Caco-2 (cell line): ENCODE data around the gene FSD1. TPM values are rescaled to one million over a fixed set of nuclear protein-coding genes. Genes with fewer than 3 reads are reported as not detected.

Experiments
- BruUV-seq: library from RNA; stranded (reverse); fragments of 400-500 nt; replicated peaks from 2 replicates; lab custom pipeline; 2021; lab: Mats Ljungman, UMichigan
- CTCF ChIA-PET: fragments of 300-600 bp; sonication (Branson Sonifier 250); formaldehyde crosslinking; loops from one replicate; lab custom pipeline; 2022; ENCODE audit warnings: antibody characterized with exemption; lab: Charles Lee
- POLR2A ChIA-PET: fragments of 300-600 bp; sonication (Branson Sonifier 250); formaldehyde crosslinking; loops from one replicate; lab custom pipeline; 2022; ENCODE audit warnings: antibody characterized with exemption; lab: Charles Lee
- DNase-seq, 2 experiments: peaks; one replicate each; pipeline versions ENCODE4 v3.0.0 to v3.0.0-alpha.2; 2020 to 2022
- H3K27me3 ChIP-seq: replicated peaks from 2 replicates; pipeline ENCODE4 v1.6.0; 2011; ENCODE audit warnings: low read length; ENCODE audit not compliant: control insufficient read depth, insufficient read depth
- H3K36me3 ChIP-seq: 2 replicates; pipeline ENCODE4 v1.5.1; 2011; ENCODE audit warnings: low read length; ENCODE audit not compliant: control insufficient read depth, insufficient read depth
- H3K4me1 ChIP-seq: fragments of 250-450 bp; sonication (Bioruptor Pico); 2 replicates; pipeline ENCODE4 v1.5.1; 2020; ENCODE audit warnings: mild to moderate bottlenecking
- H3K4me3 ChIP-seq: 2 replicates; pipeline ENCODE4 v1.5.1; 2011; ENCODE audit warnings: low read depth, mild to moderate bottlenecking, control low read depth, low read length
- H3K9me3 ChIP-seq: fragments of 250-450 bp; sonication (Bioruptor Pico); 2 replicates; pipeline ENCODE4 v1.5.1; 2020; ENCODE audit warnings: mild to moderate bottlenecking, moderate library complexity
- H3K27ac Mint-ChIP-seq: one replicate; pipeline ENCODE4 v1.8.0; 2022; ENCODE audit warnings: mixed read lengths; ENCODE audit not compliant: unreplicated experiment
- H3K27me3 Mint-ChIP-seq: one replicate; pipeline ENCODE4 v1.8.0; 2022; ENCODE audit warnings: mixed read lengths; ENCODE audit not compliant: insufficient read depth, unreplicated experiment
- H3K36me3 Mint-ChIP-seq: one replicate; pipeline ENCODE4 v1.8.0; 2022; ENCODE audit warnings: mild to moderate bottlenecking, mixed read lengths; ENCODE audit not compliant: insufficient read depth, unreplicated experiment
- H3K4me1 Mint-ChIP-seq: one replicate; pipeline ENCODE4 v1.8.0; 2022; ENCODE audit warnings: low read depth, mixed read lengths; ENCODE audit not compliant: unreplicated experiment
- H3K4me3 Mint-ChIP-seq: one replicate; pipeline ENCODE4 v1.8.0; 2022; ENCODE audit warnings: mild to moderate bottlenecking, moderate library complexity, mixed read lengths; ENCODE audit not compliant: unreplicated experiment
- H3K9me3 Mint-ChIP-seq: one replicate; pipeline ENCODE4 v1.8.0; 2022; ENCODE audit warnings: mixed read lengths; ENCODE audit not compliant: unreplicated experiment
- CTCF ChIP-seq, 2 experiments: fragments of 200-600 bp in 1 of 2; IDR thresholded peaks; 1 replicate in 1 of 2; 2 replicates in 1 of 2; pipeline versions ENCODE4 v1.5.1 to v1.8.0; 2011 to 2022; ENCODE audit warnings: antibody characterized with exemption in 1 of 2, control low read depth in 1 of 2, inconsistent platforms in 1 of 2, low read depth in 1 of 2, low read length in 1 of 2, mild to moderate bottlenecking in 1 of 2, moderate library complexity in 1 of 2; ENCODE audit not compliant: insufficient read depth in 1 of 2, severe bottlenecking in 1 of 2, unreplicated experiment in 1 of 2
- intact Hi-C: fragments of 100-400 bp; cut with micrococcal nuclease; formaldehyde crosslinking; loops from one replicate; pipeline ENCODE4 v1.10.0; 2022; ENCODE audit not compliant: unreplicated experiment
- total RNA-seq: library from RNA; stranded (reverse); gene quantifications from 2 replicates; pipeline ENCODE4 v1.2.3, GENCODE V29; 2022

FSD1 gene
- total RNA-seq, 1 experiment from 2014 or later, result 9.0 TPM

- Mint-ChIP-seq H3K9me3 (no peaks in the 10 kb centered on the region), H3K4me3 (peak overlapping the region; percentile 62), H3K27ac (no peak overlapping the region), H3K4me1 (peaks cover 10% of the 10 kb centered on the region), H3K27me3 (no peaks in the 10 kb centered on the region), H3K36me3 (no peaks in the 10 kb centered on the region)
- Histone ChIP-seq H3K27me3 (no peaks in the 10 kb centered on the region), H3K4me3 (no peak overlapping the region), H3K36me3 (no peaks in the 10 kb centered on the region), H3K4me1 (no peaks in the 10 kb centered on the region), H3K9me3 (no peaks in the 10 kb centered on the region)
- ChIA-PET POLR2A (no interaction called here), CTCF (no interaction called here)
- TF ChIP-seq CTCF (IDR thresholded peaks at IDR 0.05; ENCODE audit: insufficient read depth in 1 of 2, low read depth in 1 of 2, low read length in 1 of 2, severe bottlenecking in 1 of 2, unreplicated experiment in 1 of 2), result no peak
- no TSS peak for BruUV-seq
- DNase-seq, result no peak
- intact Hi-C loops, result no loop called here
These were observed 1.3 kb downstream of the FSD1 start for GRCh38 chr19:4305659-4306058.

GRCh38 chr19:4310247-4311121 lies 6.1 kb downstream of the FSD1 start:
- BruUV-seq, result no TSS peak
- intact Hi-C loops, result no loop called here
- CTCF ChIA-PET, result no interaction called here

More at GRCh38 chr19:4310247-4311121, 6.1 kb downstream of the FSD1 start:
- peak in 1 of 2 experiments; percentile 50 for DNase-seq
- no peaks in the 10 kb centered on the region for H3K4me1 ChIP-seq
- Mint-ChIP-seq H3K4me1 (no peaks in the 10 kb centered on the region), H3K27ac (no peak overlapping the region), H3K27me3 (no peaks in the 10 kb centered on the region), H3K36me3 (no peaks in the 10 kb centered on the region), H3K4me3 (no peak overlapping the region), H3K9me3 (no peaks in the 10 kb centered on the region)
- TF ChIP-seq CTCF (IDR thresholded peaks at IDR 0.05; ENCODE audit: insufficient read depth in 1 of 2, low read depth in 1 of 2, low read length in 1 of 2, severe bottlenecking in 1 of 2, unreplicated experiment in 1 of 2), result no peak
- POLR2A ChIA-PET, result no interaction called here
- no peak overlapping the region for H3K4me3 ChIP-seq
- H3K36me3 ChIP-seq, result no peaks in the 10 kb centered on the region
- no peaks in the 10 kb centered on the region for H3K27me3 ChIP-seq
- H3K9me3 ChIP-seq, result no peaks in the 10 kb centered on the region
